PC-9 (cell line): ENCODE measurements around the gene YIPF1.

Source experiments
- EZH2 ChIP-seq: fragments of 200-600 bp; sonication (generic); IDR thresholded peaks from 2 replicates; pipeline ENCODE4 v1.8.0; 2017; ENCODE audit warnings: antibody characterized with exemption, low read depth
- TF ChIP-seq, protein P1 (sequence below): fragments of 200-600 bp; sonication (generic); conservative IDR thresholded peaks from 2 replicates; pipeline ENCODE4 v1.6.1; 2017; ENCODE audit warnings: mixed run types, antibody characterized with exemption, mild to moderate bottlenecking, moderate library complexity

DNA sequence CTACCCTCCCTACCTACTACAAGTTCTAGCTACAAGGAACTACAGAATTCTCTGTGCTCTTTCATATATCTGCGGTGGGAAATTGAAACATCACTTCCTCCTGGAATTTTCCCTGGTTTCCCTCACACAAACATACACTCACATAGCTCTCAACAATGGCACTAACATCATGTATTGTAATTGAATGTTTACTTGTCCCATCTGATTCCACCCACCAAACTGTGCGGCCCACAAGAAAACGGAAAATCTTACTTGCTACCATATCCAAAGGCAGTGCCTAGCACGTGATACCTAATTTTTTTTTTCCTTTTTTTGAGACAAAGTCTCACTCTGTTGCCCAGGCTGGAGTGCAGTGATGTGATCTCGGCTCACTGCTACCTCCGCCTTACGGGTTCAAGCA, 85.4 kb downstream of the YIPF1 start:
- no peak for TF ChIP-seq EZH2
- TF ChIP-seq, protein P1, sequence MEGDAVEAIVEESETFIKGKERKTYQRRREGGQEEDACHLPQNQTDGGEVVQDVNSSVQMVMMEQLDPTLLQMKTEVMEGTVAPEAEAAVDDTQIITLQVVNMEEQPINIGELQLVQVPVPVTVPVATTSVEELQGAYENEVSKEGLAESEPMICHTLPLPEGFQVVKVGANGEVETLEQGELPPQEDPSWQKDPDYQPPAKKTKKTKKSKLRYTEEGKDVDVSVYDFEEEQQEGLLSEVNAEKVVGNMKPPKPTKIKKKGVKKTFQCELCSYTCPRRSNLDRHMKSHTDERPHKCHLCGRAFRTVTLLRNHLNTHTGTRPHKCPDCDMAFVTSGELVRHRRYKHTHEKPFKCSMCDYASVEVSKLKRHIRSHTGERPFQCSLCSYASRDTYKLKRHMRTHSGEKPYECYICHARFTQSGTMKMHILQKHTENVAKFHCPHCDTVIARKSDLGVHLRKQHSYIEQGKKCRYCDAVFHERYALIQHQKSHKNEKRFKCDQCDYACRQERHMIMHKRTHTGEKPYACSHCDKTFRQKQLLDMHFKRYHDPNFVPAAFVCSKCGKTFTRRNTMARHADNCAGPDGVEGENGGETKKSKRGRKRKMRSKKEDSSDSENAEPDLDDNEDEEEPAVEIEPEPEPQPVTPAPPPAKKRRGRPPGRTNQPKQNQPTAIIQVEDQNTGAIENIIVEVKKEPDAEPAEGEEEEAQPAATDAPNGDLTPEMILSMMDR = no peak
